HG02943 (cell line): ENCODE measurements around the gene MAMLD1.

Experiments used
- ATAC-seq: cut with Tn5 transposase; IDR thresholded peaks from one replicate; pipeline ENCODE4 v1.9.1; 2021; ENCODE audit warnings: mild to moderate bottlenecking, low read depth, moderate library complexity; ENCODE audit not compliant: unreplicated experiment

Gene MAMLD1

DNA sequence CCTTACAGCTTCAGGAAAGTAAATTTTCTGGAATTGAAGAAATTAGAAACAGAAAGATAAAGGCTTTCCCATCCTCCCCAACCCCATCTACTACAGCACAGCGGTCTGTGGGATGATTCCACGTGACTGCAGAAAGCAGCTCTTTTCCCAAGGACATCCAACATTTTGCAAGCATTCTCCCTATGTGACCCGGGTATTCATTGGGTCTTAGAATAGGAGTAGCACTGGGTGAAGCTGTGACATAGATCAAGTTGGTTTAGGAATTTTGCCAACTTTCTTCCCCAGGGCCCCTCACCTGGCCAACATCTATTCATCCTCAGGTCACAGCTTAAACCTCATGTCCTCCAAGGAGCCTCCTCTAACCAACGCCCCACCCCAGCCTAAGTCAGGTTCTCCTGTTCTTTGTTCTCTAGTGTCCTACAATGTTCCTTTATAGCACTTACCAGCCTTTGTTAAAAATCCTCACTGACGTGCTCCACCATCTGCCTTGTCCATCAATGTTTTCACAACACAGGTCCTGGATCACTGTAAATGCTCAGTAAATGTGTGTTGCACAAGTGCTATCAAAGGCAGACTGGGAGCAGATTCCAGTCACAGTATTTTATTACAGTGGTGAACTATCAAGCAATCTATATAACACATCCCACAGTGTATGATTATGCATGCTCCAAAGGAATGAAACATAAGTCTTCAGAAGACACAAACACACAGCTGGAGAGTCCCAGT, 124.4 kb downstream of the MAMLD1 start:
- ATAC-seq: no peak

DNA sequence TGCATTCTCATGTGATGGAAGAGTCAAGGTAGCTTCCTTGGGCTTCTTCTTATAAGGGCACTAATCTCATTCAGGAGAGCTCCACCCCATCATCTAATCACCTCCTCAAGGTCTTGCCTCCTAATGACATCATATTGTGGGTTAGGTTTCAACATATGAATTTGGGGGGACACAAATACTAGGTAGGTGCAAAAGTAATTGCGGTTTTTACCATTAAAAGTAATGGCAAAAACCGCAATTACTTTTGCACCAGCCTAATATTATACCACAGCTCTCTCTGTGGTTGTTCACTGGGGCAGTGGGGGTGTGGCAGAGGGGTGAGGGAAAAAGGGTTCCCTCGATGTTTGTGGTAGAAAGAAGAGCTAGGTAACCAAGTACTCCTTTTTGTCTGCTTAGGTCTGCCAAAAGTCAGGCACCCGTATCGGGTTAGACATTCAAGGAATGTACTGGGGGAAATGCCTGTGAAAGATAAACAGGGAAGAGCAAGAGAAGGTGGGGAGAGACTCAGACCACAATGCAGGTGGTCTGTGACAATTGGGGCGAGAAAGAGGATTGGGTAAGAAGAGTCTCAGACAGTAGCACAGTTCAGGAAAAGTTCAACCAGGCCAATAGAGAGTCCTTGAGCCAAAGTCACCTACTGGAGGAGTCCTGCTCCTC, 126.4 kb downstream of the MAMLD1 start:
- ATAC-seq: no peak

DNA sequence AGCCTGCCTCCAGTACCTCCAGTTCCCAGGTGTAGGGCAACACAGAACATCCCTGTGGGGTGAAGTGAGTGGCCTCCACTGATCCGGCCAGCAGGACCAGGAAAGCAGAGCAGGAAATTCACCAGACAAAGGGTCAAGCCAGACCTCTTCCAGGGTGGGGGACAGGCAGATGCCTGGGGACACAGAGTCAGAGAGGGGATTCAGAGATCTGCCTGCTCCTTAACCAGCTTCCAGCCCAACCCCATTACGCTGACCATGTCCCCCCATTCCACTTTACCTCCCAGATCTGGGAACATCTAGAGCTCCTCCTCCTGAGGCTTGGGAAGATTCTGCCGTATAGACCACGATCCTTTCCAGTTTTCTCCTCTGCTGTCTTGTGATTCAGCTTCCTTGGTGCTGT, 132.4 kb downstream of the MAMLD1 start:
- no peak for ATAC-seq

DNA sequence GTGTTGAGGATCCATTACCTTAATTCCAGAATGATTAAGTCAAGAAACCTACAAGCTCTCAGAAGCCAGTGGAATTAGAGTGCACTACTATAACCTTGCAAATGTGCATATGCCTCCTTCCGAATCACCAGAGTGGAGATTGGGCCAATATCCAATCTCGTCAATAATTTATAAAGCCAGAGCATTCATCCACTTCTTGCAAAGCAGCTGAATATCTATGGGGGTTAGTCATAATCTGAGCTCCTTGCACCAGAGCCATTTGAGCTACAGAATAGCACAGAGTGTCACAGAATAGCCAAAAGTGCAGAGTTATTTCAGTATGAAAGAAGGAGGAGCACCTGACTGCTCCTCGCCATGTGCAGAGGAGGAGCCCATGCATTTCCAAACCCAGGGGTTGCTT, 136.1 kb downstream of the MAMLD1 start:
- no peak for ATAC-seq

DNA sequence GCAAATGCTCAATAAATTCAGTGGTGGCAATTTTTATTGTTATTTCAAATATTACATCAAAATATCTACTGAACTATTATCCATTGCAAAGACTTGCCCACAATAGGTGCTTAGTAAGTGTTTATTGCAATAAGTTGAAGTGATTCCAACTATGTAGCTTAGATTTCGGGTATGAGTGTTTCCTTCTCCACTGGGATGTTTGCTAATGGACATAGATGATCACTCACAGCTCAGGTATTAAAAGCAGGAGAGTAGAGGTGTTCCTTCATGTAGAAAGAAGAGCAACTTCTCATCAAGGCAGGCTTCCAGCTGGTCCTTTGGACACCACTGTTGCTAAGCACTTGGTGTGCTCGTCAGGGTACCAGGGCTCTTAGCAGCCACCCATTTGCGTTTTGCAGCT, 139.0 kb downstream of the MAMLD1 start:
- ATAC-seq: no peak

DNA sequence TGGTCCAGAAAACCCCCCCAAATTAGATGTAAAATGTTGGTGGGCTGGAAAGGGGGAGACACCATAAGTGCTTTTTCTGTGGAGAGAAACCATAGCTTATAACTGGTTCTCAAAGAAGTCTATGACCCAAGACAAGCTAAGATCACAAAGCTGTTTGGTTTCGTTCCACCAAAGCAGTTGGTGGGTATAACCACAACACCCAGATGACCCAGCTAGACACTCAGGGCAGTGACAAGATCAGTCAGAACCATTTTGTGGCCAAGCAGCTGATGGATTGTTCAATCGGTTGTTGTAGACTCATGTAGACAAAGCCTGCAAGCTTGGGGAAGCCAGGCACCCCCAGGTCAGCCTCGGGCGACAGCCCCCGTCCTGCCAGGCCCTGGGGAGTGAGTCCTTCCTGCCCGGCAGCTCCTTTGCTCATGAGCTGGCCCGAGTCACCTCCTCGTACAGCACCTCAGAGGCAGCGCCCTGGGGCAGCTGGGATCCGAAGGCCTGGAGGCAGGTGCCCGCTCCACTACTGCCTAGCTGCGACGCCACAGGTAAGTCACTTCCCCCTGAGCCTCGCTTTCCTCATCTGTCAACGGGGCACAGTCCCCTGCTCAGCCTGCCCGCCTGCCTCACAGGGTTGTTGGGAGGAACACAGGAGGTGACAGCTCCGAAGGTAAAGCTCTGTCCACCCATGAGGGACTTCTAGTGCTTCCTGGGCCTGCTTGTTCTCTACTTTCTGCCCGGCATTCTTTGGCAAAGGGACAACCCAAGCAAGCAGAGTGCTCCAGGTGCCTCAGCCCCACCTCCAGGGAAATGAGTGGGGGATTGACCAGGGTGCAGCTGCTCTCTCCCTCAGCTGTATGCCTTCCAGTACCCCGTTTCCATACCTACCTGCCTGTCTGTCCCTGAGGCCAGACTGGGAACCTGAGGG, 140.1 kb downstream of the MAMLD1 start:
- no peak for ATAC-seq

DNA sequence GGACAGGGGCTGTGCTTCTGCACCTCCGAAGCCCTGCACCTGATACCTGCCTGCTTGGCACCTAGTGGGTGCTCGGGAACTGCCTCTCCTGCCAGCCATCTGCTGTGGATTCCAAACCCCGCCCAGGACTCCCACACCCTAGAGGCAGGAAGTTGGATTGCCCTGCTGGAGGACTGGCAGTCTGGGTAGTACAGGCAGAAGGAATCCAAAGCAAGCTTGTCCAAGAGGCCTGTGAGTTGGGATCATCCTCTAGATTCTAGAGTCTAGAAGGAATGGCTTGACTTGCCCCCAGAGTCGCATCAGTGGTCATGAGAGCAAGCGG, 140.7 kb downstream of the MAMLD1 start:
- no peak for ATAC-seq

DNA sequence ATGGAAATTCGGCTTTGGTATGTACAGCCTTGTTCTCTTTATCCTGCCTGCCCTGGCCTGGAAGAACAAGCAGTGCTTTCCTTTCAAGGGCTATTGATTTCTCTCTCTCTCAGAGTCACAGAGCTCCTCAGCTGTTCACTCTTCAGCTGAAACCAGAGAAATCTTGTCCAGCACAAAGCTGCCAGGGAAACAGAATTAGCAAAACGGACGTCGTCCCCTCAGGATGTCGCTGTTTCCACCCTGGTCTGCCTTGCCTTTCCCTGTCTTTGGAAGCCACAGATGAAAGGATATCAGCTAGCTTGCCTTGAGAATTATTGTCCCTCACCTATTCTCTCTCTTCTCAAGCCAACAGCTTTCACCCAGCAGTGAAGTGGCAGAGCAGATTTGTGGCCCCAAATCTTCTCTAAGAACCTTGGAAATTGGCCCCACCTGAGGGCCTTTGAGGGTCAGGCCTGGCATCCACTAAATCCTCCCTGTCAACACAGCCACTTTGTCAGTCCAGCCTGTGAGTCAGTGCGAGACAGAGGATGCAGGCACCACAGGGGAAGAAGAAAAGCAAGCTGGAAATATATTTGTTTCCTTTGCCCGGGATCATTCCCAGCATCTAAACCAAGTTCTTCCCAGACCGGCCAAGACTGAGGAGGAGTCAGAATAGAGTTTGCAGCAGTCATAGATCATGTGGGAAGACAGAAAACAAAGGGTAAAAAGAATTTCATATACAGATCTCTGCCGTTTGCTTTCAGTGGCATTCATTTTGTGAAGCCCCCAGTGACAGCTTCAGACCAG, 141.5 kb downstream of the MAMLD1 start:
- ATAC-seq: no peak

DNA sequence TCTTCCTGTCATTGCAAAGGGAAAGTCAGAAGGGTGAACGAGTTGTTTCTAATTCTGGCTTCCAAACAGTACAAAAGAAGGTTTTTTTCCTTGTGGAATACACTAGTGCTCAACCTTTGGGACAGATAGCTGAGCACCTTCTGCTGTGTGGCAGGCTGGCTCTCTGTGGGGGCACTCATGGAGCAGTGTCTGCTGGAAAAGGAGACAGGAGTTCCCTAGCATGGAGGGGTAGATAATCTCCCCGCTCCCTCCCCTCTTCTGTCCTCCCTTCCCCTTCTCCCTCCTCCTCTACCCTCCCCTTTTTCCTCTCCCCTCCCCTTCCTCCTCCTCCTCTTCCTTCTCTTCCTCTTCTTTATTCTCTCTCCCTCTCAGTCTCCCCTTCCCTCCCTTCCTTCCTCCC, 142.9 kb downstream of the MAMLD1 start:
- no peak for ATAC-seq

DNA sequence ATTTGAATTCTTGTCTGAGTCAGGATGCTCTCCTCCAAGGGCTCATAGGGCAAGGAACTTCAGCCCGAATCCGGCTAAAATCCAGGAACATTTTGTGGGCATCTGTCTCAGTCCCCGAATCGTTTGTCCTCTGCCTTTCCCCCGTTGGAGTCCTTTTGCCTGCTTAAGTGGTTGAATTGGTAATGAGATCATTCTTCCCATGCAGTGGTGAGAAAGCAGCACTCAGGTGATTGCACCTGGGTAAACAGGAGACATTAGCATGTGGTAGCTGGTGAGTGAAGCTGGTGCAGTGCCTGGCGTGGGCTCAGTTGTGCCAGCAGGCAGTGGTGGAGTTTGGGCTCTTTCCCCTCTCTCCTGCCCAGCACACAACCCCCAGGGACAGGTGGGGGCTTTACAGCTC, 143.4 kb downstream of the MAMLD1 start:
- no peak for ATAC-seq

DNA sequence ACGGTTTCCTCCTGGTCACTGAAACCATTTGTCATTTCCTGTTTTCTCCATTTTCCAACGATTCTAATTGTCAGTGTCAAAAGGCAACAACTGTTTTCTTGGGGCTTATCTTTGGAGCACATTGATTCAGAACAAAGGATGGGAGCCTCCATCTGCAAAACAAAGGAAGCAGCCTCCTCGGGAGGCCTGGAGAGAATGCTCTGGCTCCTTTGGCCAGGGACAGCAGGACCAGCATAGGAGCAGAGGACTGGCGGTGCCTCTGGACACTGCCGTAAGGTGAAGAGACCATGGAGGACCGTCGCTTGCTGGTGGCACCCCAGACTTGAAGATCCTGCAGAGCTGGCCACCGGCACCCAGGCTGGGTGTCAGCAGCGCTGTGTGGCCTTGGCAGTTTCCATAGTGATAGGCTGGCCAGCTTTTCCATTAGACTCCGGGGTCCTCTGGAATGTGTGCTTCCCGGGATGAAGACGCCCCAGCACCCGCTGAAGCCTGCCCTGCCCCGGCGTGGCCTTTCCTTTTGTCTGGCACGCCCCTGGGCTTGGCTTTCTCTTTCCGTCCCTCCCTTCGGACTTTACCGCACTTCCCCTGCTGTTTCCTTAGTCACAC, 144.2 kb downstream of the MAMLD1 start:
- no peak for ATAC-seq

DNA sequence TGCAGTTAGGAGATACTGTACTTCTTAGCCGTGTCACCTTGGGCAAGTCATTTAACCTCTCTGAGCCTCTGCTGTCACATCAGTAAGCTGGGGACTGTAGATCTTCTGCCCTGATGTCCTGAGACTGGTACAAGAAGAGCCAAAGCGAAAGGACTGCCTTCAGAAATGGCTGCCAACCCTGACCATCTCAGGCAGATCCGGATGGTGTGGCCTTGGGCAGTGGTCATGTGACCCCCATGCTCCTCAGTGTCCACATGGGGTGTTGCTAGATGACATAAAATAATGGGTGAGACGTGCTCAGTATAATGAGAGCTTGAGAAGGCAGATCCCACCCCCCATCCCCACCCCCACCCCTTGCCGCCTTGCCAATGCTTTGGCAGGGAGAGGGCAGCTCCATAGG, 144.9 kb downstream of the MAMLD1 start:
- ATAC-seq: no peak

DNA sequence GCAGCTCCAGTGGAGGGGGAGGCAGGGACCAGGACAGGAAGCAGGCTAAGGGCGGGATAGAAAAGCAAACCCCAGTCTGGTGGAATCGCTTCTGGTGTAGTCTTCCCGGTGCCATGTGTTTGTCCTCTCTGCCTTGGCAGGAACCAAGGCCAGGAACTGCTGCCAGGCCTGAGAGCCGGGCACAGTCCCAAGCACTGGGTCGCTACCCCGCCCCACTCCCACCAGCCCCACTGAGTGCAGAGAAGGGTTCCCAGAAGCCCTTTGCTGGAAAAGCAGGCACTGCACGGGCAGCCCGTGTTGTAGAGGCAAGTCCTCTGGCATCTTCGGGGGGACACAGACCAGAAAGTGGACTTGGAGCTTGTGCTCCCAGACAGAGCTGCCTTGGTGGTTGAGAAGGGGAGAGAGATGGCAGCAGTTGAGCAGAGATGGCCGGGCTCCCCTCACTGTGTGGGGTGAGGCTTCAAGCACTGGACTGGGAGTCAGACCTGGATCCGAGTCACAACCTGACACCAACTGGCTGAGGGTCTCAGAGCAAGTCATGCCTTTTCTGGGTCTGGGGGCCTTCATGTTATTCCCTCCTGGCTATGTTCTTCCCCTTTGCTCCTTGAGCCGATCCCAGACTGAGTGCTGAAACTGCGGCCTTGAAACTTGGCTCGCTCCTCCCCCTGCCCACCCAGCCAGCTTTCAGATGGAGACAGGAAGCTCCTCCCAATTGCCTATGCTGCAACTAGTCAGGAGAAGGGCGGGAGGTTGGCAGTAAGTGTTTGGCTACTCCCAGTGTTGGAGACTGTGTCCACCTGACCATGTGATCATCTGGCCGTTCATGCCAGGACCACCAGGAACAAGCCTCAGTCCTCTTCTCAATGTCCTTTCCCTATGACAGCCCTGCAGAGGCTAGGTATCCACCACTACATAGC, 145.6 kb downstream of the MAMLD1 start:
- ATAC-seq: no peak

DNA sequence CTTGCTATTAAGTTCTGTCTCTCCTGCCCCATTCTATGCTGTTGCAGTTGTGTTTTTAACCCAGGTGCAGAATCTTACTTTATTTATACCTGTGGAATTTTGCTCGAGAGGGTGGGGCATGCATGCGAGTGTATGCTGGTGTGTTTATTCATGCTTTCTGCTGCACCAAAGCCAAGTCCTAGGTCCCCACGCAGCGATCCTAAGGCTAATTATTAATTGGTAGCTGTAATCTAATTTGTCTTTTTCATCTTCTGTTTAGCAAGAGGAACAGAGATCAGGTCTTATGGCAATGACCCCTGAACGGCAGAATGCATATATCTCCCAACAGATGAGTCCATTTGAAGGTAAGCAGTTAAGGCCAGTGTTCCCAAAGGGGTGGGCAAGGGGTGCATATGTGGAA, 146.6 kb downstream of the MAMLD1 start:
- ATAC-seq: no peak

DNA sequence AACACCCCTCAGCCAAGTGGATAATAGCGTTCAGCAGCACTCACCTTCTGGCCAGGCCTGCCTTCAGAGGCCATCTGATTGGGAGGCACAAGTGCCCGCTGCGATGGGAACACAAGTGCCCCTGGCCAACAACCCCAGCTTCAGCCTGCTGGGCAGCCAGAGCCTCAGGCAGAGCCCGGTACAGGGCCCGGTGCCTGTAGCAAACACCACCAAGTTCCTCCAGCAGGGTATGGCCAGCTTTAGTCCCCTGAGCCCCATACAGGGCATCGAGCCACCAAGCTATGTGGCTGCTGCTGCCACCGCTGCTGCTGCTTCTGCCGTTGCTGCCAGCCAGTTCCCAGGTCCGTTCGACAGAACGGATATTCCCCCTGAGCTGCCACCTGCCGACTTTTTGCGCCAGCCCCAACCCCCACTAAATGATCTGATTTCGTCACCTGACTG, 149.4 kb downstream of the MAMLD1 start:
- ATAC-seq: no peak

DNA sequence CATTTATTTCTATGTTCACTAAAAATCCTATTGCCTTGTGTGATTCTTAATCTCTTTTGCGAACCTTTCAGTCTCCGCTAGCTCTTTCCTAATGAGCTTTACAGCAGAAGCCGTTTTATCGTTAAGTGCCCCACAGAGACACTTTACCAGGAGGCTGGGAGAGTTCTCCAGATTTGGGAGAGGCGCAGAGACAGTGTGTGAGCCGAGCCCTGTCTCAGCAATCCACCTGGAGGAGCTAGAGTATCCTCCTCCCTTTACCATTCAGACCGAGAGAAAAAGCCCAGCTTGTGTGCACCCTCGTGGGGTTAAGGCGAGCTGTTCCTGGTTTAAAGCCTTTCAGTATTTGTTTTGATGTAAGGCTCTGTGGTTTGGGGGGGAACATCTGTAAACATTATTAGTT, 150.4 kb downstream of the MAMLD1 start:
- ATAC-seq: no peak

DNA sequence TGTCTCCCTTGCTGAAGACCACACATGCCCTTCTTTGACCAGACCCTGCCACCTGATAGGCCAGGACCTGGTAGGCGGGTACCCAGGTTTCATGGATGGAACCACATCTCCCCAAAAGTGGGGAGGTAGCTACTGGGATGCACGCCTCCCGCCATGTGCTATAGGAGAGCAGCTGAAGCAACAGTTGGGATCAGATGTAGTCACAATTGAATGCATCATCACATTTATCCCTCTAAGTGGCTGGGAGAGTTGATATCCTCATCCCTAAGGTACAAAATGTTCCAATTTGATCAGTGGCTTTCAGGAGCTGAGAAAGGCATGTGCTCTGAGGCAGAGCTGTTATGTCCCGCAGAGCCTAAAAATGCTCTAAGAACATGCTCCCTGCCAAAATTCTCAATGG, 151.3 kb downstream of the MAMLD1 start:
- ATAC-seq: no peak

DNA sequence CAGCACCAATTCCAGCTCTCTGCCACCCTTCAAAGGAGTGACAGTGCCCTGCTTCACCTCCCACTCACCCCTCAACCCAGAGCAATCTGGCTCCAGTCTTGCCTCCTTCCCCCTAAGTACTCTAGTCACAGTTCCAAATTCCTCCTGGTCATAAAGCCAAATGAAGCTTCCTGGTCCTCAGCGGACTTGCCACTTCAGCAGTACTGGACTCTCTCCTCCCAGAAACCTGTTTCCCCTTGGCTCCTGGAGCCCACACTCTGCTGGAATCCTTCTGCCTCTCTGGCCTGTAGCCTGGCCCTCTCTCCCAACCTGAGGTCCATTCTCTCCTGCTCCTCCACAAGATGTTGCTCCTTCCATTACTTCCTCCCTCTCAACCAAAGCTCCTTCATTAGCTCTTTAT, 152.7 kb downstream of the MAMLD1 start:
- ATAC-seq: no peak

DNA sequence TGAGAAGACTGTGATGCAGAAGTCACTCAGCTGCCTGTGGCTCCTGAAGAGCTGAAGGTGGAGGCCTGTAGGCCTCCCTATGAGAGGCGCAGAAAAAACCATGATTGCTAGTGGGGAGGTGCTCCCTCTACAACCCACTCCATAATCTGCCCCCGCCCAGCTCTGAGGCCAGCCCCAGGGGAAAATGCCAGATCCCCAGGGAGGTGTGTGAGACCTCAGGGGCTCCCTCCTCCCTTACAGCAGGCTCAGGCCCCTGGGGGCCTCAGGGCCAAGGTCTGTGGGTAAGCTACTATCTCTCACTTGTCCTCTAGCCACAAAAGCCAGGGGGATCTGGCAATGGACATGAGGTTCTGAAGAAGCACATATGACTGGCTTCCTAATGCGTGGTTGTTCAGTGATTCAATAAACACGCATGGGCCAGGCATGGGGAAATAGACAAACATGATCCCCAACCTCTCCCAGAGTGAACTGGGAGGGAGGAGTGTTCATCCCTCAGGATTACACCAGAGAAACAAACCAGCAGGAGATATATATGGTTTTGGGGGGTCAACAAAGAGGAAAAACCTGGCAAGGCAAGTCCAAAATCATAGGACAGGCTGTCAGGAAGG, 154.3 kb downstream of the MAMLD1 start:
- no peak for ATAC-seq
